8988T (cell line): ENCODE results near the gene BCL2L13.
"Not testable (repeated sequence)": the region's sequence is repeated elsewhere in the genome, so short reads cannot be mapped to it uniquely, and the experiment has no call there.

Source experiments
- DNase-seq: peaks from one replicate; pipeline ENCODE4 v3.0.0; 2011

BCL2L13 gene

GRCh38 chr22:17698276-17698675, 59.7 kb downstream of the BCL2L13 start:
- not testable (repeated sequence) for DNase-seq

GRCh38 chr22:17698948-17699347, 60.4 kb downstream of the BCL2L13 start:
- no peak for DNase-seq

DNA sequence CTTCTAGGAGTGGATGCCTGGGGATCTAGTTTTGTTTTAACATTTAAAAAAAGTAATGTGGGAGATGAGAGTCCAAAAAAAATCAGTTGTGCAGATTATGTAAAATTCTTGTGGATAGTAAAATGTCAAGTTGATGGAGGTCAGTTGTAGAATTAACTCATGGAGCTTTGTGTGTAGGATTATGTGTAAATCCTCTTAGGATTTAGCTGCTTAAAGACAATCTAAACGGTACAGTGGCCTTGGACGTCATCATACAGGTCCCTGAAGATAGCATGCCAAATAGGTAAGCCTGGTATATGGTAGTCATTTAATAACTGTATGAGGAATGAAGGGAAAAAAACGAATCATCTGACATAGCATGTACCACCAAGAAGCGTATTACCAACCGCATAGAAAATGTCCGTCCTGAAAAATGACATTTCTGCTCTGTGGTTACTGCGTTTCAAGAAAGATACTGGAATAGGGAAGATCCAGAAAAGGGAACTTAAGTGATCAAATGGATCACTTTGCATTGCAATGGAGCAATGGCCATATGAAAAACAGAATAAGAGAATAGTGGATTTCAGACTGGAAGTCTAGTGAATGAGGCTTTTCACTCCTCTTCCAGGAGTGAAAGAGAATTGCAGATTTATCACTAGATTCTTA, 61.3 kb downstream of the BCL2L13 start:
- no peak for DNase-seq

GRCh38 chr22:17700778-17701177, 62.2 kb downstream of the BCL2L13 start:
- no peak for DNase-seq

- DNase-seq: no peak
Observed at GRCh38 chr22:17703811-17704210, 65.3 kb downstream of the BCL2L13 start.

DNA sequence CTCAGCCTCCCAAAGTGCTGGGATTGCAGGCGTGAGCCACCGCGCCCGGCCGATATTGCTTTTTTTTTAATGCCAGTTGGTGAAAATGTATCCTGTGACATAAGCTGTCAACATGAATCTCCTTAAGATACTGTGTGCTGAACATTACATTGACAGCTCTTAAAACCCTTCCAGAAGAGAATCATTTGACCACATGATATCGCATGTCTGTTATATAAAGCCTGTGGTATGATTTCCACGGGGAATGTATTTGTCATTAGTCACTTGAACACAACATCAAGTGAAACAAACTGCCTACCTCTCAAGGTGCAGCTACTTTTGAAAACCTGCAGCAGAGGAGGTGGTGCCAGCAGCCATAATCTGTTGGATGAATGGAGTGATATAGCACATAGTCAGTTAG, 67.0 kb downstream of the BCL2L13 start:
- DNase-seq: no peak

DNA sequence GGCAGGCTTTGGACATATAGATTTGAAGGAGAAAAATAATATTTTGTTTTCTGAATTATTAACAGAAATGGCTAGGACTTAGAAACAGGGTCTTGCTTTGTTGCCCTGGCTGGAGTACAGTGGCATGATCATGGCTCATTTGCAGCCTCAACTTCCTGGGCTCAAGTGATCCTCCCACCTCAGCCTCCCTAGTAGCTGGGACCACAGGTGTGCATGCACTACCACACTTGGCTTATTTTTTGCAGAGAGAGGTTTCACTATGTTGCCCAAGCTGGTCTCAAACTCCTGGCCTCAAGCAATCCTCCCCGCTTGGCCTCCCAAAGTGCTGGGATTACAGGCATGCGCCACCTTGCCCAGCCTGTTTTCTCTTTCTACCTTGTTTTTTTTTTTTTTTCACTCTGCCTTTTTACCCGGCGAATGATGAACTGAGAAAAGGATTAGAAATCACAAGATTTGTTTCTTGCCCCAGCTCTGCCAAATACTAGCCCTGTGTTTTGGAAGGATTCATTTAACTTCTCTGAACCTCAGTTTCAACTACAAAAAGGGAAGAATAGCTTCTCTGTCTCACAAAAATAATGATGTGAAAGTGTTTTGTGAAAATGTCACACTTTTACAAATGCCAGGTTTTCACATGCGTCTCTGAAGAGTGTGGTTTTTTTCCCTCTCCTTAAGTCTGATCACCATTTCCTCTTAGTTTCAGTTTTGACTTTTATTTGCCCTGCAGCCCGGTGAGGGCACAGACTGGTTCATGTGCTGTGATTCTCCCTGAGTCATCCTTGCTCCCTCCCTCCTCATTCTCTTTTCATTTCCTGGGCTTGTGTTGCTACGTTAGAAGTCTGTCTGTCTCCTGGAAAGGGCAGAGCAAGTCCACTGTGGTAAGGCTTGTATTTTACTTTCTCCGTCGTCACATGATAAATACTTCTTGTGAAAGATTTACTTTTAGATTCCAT, 67.7 kb downstream of the BCL2L13 start:
- DNase-seq: peak; percentile 32

GRCh38 chr22:17706947-17707346, 68.4 kb downstream of the BCL2L13 start:
- no peak for DNase-seq

GRCh38 chr22:17707526-17707925, 69.0 kb downstream of the BCL2L13 start:
- DNase-seq: no peak

- DNase-seq: no peak
Observed at GRCh38 chr22:17710023-17710422, 71.5 kb downstream of the BCL2L13 start.

- no peak for DNase-seq
Observed at GRCh38 chr22:17712441-17712840, 73.9 kb downstream of the BCL2L13 start.

DNA sequence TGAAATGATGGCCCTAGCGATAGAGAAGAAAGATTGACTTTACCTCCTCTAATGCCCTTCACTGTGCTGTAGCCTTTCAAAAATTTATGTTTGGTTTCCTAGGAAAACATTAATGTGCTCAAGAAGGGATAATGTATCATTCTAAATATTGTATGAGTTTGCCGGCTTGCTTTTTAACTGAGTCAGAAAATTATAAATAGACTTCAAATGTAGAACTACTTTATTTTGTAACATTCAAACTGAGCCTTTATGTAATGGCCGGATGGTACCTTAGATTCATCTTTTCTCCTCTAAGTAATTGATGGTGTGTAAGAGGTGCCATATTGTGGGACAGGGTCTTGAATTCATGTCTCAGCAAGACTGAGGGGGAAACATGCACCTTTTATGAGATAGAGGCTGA, 78.0 kb downstream of the BCL2L13 start:
- no peak for DNase-seq

GRCh38 chr22:17717708-17718107, 79.2 kb downstream of the BCL2L13 start:
- DNase-seq: no peak

DNA sequence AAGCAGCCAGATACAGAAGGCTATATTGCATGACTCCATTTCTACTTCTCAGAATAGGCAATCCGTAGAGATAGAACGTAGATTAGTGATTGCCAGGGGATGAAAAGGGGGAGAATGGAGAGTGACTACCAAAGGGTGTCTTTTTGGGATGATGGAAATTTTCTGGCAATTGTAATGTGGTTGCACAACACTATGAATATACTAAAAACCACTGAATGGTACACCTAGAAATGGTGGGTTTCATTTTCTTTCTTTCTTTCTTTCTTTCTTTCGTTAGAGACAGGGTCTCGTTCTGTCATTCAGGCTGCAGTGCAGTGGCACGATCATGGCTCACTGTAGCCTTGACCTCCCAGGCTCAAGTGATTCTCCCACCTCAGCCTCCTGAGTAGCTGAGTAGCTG, 81.4 kb downstream of the BCL2L13 start:
- DNase-seq: no peak

DNA sequence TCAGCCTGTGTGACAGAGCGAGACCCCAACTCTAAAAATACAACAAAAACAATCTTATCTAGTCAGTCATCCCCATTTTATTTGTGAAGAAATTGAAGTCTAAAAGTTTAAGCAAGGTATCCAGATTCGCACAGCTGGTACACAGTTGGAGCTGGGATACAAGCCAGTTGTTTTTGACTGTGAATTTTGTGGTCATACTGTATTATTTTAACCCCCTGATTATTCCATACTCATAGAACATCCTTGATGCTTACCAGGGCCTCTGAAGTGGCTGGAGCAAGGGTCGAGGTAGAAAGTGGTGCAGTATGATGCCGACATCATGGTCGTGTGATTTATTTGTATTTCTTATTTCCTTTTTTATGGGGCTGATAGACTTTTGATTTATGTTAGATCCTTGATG, 85.7 kb downstream of the BCL2L13 start:
- no peak for DNase-seq

DNA sequence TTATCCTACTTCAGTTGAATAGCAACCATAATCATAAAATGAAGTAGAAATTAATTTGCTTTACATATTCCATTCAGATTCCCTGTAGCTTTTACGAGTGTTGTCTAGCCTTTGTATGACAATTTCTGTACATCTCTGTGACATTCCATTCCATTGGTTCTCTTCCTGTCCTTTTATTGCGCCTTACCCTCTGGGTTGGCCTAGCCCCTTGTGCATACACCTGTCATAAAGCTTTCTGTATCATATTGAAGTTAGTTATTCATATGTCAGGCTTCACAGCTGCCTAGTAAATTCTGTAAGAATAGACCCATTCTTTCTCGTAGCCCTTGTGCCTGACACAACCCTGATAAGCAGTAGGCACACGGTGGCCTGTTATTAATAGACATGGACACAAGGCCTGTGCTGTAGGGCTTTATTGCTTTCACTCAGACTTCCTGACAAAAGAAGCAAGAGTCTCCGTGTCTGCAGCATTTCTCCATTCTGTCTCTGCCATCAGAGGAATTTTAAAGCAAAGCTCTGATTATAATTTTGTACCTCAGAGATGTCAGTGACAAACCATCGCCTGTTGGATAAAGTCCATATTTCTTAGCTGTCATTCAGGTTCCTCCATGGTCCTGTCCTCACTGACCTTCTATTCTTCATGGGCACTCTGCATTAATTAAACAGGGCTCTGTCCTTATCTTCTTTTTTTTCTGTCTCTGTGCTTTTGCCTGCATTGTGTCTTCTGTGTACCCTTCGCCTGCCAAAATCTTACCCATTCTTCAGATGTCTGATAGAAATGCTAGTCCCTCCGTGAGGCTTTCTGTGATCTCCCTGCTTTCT, 86.3 kb downstream of the BCL2L13 start:
- no peak for DNase-seq

DNA sequence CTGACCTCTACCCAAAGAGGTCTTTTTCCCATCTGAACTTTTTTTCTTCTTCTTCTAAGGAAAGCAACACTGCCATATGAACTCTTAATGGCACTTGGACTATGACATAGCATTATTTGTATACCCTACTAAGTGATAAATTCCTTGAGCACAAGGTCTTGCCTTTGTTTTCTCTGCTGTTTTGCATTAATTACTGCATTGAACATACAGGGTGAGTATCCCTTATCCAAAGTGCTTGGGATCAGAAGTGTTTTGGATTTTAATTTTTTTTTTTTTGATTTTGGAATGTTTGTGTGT, 86.9 kb downstream of the BCL2L13 start:
- DNase-seq: no peak

DNA sequence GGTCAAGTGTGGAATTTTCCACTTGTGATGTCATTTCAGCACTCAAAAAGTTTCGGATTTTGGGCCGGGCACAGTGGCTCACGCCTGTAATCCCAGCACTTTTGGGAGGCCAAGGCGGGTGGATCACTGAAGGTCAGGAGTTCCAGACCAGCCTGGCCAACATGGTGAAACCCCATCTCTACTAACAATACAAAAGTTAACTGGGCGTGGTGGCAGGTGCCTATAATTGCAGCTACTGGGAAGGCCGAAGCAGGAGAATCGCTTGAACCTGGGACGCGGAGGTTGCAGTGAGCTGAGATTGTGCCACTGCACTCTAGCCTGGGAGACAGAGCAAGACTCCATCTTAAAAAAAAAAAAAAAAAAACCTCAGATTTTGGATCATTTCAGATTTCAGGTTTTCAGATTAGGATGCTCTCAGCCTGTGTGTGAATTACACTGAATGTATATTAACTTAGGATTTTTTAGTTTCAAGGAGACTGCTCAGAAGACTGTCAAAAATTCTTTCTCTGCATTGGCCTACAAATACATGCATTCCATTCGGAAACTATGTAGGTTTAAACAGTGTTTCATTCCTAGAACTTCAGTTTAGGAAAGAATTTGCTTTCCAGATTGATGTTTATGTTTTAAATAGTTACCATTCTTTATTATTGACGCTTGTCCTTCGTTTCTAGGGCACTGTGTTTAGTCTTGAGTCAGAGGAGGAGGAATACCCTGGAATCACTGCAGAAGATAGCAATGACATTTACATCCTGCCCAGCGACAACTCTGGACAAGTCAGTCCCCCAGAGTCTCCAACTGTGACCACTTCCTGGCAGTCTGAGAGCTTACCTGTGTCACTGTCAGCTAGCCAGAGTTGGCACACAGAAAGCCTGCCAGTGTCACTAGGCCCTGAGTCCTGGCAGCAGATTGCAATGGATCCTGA, 87.7 kb downstream of the BCL2L13 start:
- no peak for DNase-seq

- no peak for DNase-seq
Observed at GRCh38 chr22:17726928-17727897, 88.7 kb downstream of the BCL2L13 start.

GRCh38 chr22:17728786-17729185, 90.2 kb downstream of the BCL2L13 start:
- DNase-seq: no peak

- no peak for DNase-seq
Observed at GRCh38 chr22:17729561-17729960, 91.0 kb downstream of the BCL2L13 start.
